CD4-positive, alpha-beta T cell treated with Interleukin-10 for 1 hour (primary cell): ENCODE measurements around the gene TNFRSF14.
"Not testable (repeated sequence)": the region's sequence is repeated elsewhere in the genome, so short reads cannot be mapped to it uniquely, and the experiment has no call there.

Experiments
- DNase-seq: peaks from one replicate; pipeline ENCODE4 v3.0.0-alpha.2; 2020

The TNFRSF14 gene

GRCh38 chr1:2539312-2539907 lies 16.8 kb upstream of the TNFRSF14 start:
- DNase-seq: peak; percentile 48

- DNase-seq: no peak
Measured at GRCh38 chr1:2540816-2541492, 15.2 kb upstream of the TNFRSF14 start.

- DNase-seq: no peak
Measured at GRCh38 chr1:2541619-2542245, 14.4 kb upstream of the TNFRSF14 start.

- no peak for DNase-seq
Measured at GRCh38 chr1:2542246-2542915, 13.8 kb upstream of the TNFRSF14 start.

GRCh38 chr1:2543543-2544092 lies 12.6 kb upstream of the TNFRSF14 start:
- DNase-seq: peak; percentile 54

GRCh38 chr1:2544093-2544874 lies 11.9 kb upstream of the TNFRSF14 start:
- no peak for DNase-seq

GRCh38 chr1:2544875-2545640 lies 11.1 kb upstream of the TNFRSF14 start:
- no peak for DNase-seq

- DNase-seq: peak; percentile 94
Measured at GRCh38 chr1:2545754-2546514, 10.2 kb upstream of the TNFRSF14 start.

DNA sequence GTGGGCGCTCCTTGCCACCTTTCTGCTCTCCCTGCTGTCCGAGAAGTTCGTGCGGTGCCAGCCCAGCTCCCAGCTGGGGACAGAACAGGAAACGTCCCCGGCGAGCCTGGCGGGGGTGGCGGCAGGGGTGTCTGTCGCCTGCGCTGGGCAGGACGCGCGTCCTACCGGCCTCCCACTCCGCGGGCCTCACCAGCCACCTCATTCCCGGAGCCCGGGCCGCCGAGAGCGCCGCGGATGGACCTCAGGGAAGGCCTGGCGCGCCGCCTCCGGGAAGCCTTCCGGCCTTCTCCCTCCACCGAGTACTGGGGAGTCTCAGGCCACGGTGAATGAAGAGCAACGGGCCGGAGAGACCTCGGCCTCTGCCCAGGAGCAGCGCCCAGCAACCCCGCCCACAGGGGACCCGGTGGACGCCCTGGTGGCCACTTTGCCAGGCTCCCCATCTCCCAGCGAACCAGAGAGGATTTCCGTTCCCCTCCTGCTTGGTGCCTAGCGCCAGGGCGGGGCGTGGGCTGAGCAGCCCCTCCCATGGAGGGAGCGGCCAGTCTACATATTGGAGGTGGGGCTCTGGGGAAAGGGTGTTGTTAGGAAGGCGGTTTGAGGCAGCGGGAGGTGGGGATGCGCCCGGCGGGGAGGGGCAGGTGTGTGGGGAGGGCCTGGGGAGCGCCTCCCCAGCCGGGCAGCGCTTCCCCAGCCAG lies 9.5 kb upstream of the TNFRSF14 start:
- peak; percentile 91 for DNase-seq

DNA sequence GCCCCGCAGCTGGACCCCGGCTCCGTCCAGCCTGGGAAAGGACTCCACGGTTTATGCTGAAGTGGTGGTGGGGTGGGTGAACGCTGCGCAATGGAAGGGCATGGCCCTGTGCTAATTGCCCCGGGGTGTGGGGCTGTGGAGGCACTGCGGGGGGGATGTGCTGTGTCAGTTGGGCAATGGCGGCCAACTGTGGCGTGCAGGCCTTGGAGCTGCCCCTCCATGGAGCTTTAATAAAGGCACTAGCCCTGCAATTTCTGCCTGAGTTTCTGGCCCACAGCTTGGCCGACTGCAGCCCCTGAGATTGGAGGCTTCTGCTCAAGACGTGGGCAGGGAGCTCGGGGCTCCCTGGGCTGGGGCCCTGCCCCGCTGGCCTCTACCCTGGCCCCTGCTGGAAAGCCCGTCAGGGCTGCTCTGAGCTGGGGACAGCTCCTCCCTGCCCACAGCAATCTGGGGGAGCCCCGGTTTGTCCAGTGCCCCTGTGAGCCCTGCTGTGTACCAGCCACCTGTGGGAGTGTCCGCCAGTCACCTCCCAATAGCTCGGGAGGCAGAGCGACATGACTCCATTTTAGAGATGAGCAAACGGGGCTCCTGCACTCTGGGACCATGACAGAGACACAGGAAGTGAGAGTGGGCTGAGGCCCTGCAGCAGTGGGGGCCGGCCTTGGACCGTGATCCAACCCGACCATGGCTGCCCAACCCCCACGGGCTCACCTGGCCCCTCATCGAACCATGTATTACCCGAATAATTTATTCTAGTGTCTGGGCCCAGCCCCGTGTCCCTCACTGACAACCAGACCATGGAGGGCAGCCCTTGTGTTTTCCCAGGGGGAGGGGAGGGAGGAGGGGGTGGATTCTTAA lies 8.7 kb upstream of the TNFRSF14 start:
- DNase-seq: peak; percentile 59

- DNase-seq: peak; percentile 88
Measured at GRCh38 chr1:2548068-2548589, 8.0 kb upstream of the TNFRSF14 start.

GRCh38 chr1:2549367-2550029 lies 6.7 kb upstream of the TNFRSF14 start:
- not testable (repeated sequence) for DNase-seq

DNA sequence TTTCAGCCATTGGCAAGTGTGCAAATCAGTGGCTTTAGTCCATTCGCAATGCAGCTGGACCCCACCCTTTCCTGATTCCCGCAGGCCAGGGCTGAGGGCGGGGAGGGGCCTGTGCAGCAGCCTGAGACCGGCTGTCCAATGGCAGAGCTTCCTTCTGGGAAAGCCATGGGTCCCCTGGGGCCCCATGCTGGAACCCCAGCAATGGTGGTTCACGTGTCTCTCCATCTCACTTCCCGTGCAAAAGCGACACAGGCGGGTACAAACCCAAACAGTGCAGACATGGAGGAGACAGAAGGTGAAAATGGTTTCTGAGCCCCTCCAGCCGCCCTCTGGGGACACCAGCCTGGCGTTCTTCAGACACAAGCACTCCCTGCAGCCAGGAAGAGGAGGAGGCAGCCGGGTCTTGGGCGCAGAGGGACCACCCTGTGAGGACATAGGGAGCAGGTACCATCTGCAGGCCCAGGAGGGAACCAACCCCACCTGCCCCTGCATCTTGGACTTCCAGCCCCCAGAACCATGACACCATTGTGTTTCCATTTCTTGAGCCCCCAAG lies 5.8 kb upstream of the TNFRSF14 start:
- not testable (repeated sequence) for DNase-seq

DNA sequence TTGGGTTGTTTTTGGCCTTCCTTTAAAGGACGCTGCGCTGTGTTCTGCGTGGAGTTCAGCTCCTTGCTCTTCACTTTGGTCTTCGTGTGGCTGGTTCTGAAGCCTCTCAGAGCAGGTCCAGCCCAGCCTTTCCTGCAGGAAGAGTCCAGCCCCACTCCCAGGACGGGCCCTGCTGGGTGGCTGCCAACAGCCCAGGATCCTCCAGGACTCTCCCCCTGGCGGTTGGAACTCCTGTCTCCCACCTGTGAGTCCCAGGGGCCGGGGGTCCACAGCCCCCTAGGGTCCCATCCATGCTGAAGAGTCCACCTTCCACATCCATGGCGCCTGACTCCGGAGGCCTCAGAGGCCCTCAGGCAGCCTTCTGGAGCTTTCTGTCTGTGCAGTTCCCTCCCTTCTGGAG lies 4.6 kb upstream of the TNFRSF14 start:
- not testable (repeated sequence) for DNase-seq

DNA sequence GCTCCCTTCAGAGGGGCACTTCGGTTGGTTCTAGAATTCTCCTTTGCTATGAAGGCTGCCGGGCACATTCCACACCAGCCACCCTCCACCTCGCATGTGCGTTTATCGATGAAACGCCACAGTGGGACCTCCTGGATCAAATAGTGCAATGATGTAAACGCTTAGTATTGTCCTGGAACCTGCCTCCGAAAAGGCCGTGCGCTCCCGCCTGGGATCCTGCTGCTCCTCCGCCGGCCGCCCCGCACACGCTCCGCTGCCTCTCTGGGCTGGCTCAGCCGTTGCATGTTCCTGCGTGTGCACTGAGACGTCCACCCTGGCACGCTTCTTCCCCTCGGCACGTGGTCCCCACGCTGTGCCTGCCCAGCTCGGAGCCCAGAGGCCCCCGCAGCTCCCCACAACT lies 4.0 kb upstream of the TNFRSF14 start:
- no peak for DNase-seq

DNA sequence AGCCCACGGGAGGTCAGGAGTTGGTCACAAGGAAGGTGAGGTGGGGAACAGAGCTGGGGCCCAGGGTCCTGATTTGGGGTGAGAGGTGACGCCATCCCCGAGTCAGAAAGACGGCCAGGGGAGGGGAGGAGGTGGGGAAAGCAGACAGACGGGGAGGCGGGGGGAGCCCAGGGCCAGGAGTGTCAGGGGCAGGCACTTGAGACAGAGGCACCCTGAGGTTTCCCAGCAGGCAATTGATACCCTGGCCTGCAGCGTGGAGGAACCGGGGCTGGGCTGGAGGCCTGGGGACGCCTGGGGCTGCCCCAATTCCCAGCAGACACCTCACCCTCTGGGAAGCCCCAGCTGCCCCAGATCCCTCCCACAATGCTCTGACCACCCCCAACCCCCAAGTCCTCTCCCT lies 3.1 kb upstream of the TNFRSF14 start:
- not testable (repeated sequence) for DNase-seq

GRCh38 chr1:2553871-2554620 lies 2.1 kb upstream of the TNFRSF14 start:
- no peak for DNase-seq
